ENCODE data around the gene PTGDR.

DNA sequence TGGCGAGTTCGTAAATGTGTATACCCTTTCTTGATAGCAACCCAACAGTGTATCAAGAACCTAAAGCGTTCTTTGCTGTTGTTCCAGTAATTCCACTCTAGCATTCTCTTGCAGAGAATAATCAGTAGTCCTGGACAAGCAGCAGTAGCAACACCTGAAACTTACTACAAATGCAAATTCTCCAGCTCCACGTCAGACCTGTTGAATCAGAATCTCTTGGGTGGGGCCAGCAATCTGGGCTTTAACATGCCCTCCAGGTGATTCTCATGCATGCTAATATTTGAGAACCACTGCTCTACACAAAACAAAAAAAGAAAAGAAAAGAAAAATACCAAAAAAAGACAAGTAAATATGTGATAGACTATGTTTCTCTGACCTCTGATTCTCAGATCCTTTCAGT, 10.1 kb downstream of the PTGDR start:
- TF ChIP-seq, protein P1, sequence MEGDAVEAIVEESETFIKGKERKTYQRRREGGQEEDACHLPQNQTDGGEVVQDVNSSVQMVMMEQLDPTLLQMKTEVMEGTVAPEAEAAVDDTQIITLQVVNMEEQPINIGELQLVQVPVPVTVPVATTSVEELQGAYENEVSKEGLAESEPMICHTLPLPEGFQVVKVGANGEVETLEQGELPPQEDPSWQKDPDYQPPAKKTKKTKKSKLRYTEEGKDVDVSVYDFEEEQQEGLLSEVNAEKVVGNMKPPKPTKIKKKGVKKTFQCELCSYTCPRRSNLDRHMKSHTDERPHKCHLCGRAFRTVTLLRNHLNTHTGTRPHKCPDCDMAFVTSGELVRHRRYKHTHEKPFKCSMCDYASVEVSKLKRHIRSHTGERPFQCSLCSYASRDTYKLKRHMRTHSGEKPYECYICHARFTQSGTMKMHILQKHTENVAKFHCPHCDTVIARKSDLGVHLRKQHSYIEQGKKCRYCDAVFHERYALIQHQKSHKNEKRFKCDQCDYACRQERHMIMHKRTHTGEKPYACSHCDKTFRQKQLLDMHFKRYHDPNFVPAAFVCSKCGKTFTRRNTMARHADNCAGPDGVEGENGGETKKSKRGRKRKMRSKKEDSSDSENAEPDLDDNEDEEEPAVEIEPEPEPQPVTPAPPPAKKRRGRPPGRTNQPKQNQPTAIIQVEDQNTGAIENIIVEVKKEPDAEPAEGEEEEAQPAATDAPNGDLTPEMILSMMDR (IDR thresholded peaks at IDR 0.05), result no peak
- no peak for TF ChIP-seq POLR2A (IDR thresholded peaks at IDR 0.05)
